Omental fat pad (tissue), 4 donors: ENCODE data around the gene PROP1. TPM values are rescaled to one million over a fixed set of nuclear protein-coding genes. Genes with fewer than 3 reads are reported as not detected.

Experiments used
- ATAC-seq: fragments of 150-250 bp; one replicate; pipeline ENCODE4 v1.9.1; 2016; ENCODE audit warnings: mild to moderate bottlenecking, moderate library complexity; ENCODE audit not compliant: low FRiP score
- DNase-seq: peaks from one replicate; pipeline ENCODE4 v3.0.0-alpha.2; 2019; ENCODE audit warnings: low spot score
- CTCF ChIP-seq, 3 donors: fragments of 450-650 bp; IDR thresholded peaks; one replicate each; pipeline ENCODE4 v1.5.1; 2016 to 2017; ENCODE audit warnings: antibody characterized with exemption in 3 of 3, mild to moderate bottlenecking in 3 of 3, moderate library complexity in 2 of 3
- total RNA-seq, 4 donors: library from RNA; depleted of rRNA; stranded (reverse); fragments of >200 nt; gene quantifications; one replicate each; pipeline ENCODE4 v1.1.0, GENCODE V29; 2016

PROP1 gene
- total RNA-seq, 4 donors from 2014 or later = not detected

- no peak for ATAC-seq
- no peak for DNase-seq
- no peak for TF ChIP-seq CTCF (IDR thresholded peaks at IDR 0.05)
Observed at GRCh38 chr5:177985430-177986040, 10.5 kb downstream of the PROP1 start.

DNA sequence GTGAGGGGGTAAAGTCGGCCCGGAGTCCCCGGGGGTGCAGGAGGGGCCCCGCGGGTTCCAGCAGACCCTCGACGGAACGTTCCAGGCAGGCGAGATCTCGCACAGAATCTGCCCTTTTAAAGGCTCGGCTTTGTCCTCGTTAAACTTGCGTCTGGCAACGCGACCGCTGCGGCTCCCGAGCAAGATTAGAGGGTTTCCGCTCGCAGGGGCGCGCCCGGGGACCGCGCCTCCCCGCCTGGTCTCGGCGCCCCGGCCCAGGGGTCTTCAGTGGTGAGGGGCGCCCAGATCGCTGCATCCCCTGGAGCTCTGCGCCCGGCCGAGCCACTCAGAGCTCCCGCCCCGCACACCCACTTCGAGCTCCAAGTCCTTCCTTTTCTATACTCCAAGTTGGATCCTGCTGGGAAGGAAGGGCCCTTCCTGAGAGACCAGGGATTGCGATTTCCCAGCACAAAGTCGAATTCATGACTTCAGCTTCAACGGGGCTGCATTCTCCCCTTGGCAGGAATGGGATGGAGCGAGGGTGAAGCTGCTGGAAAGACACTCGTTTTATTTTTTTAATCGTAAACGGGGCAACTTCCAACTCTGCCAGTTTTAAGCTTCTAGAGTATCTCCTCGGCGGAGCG, 11.3 kb downstream of the PROP1 start:
- no peak for DNase-seq
- TF ChIP-seq CTCF (IDR thresholded peaks at IDR 0.05) = no peak
- ATAC-seq = no peak

DNA sequence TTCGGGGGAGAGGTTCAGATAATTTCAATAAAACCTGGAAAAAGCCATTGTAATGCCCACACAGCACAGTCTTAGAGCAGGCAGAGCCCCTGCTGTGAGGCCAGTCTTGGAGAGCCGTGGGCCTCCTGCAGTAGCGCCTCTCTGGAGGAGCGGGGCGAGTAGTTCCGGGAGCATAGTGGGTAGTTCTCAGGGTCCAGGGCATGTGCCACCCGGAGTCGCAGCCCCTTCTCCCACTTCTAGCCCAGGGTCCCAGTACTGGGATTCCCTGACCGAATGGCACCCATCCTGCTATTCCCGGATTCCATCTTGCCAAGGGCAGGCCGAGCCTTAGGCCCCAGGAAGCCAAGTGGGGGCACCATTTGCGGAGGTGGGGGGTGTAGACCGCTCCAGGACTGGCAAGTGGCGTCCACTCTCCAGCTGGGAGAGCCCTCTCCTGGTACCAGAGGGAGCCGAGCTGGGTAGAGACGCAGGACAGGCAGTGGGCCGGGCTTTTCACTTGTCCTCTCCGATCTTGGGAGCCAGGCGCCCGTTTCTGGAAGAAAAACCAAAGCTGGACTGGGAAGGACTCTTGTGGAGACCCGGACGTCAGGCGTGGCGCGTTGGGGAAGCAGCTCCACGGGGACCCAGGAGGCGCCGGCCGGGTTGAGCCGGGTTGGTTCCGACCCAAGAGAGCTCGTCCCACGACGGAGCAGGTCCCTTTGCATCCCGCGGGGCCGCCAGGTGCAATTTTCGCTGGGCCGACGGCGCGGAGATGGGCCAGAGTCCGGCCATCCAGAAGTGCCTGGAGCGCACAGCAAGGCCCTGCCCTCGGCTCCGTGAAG, 12.1 kb downstream of the PROP1 start:
- TF ChIP-seq CTCF (IDR thresholded peaks at IDR 0.05) = no peak
- ATAC-seq = no peak
- no peak for DNase-seq

DNA sequence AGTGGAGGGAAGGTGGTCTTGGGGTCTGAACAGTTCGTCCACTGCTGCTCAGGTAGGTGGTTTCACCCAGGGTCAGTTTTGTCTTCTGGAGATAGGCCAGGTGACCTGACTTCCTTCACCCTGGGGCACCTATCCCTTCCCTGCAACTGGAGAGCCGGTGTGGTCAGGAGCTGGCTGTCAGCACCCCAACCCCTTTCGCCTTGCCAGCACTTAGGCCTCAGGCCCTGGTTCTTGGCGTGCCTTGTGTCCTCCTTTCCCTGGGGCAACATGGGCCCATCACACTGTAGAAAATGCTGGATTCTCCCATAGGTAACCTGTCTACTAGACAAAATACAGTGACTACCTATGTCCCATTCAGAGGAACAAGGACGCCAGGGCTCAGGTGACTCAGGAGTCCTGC, 13.1 kb downstream of the PROP1 start:
- no peak for TF ChIP-seq CTCF (IDR thresholded peaks at IDR 0.05)
- no peak for DNase-seq

GRCh38 chr5:177982072-177982727, 13.8 kb downstream of the PROP1 start:
- DNase-seq (no peak), ATAC-seq (no peak)
- TF ChIP-seq CTCF (IDR thresholded peaks at IDR 0.05) = no peak

More for the DNA sequence above, 13.1 kb downstream of the PROP1 start:
- no peak for ATAC-seq

GRCh38 chr5:177981296-177982071, 14.6 kb downstream of the PROP1 start:
- ATAC-seq (no peak), DNase-seq (no peak)
- no peak for TF ChIP-seq CTCF (IDR thresholded peaks at IDR 0.05)
